ENCODE data around the gene ATG3.

Gene ATG3

DNA sequence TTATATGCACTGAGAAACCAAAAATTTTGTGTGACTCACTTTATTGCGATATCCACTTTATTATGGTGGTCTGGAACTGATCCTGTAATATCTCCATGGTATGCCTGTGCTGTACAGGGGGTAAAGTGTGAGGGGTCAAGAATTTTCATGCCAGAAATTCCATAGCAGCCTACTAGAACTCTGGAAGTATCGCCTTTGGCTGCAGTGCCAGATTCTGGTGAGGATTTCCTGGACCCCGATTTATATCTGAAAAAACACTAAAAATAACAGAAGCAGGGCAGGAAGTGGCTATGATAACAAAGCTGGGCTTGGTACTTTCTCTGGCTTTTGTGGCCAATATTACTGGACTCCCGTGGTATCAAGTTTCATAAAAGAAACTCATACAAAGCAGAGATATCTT lies 42.8 kb upstream of the ATG3 start:
- no peak overlapping the region for H3K4me3 ChIP-seq
- H3K36me3 ChIP-seq: peaks cover 0 to 5% (median 0%) of the 10 kb centered on the region in 3 donors
- no peaks in the 10 kb centered on the region for H3K27me3 ChIP-seq
- intact Hi-C loops (cut with DNase I; ENCODE audit: low total_unique reads): no loop called here
- no peak for DNase-seq
- no peak overlapping the region for H3K27ac ChIP-seq
- TF ChIP-seq, protein P1, sequence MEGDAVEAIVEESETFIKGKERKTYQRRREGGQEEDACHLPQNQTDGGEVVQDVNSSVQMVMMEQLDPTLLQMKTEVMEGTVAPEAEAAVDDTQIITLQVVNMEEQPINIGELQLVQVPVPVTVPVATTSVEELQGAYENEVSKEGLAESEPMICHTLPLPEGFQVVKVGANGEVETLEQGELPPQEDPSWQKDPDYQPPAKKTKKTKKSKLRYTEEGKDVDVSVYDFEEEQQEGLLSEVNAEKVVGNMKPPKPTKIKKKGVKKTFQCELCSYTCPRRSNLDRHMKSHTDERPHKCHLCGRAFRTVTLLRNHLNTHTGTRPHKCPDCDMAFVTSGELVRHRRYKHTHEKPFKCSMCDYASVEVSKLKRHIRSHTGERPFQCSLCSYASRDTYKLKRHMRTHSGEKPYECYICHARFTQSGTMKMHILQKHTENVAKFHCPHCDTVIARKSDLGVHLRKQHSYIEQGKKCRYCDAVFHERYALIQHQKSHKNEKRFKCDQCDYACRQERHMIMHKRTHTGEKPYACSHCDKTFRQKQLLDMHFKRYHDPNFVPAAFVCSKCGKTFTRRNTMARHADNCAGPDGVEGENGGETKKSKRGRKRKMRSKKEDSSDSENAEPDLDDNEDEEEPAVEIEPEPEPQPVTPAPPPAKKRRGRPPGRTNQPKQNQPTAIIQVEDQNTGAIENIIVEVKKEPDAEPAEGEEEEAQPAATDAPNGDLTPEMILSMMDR (IDR thresholded peaks at IDR 0.05): no peak
- peaks cover 0 to 8% (median 0%) of the 10 kb centered on the region in 4 donors for H3K4me1 ChIP-seq
- H3K9me3 ChIP-seq: no peaks in the 10 kb centered on the region

DNA sequence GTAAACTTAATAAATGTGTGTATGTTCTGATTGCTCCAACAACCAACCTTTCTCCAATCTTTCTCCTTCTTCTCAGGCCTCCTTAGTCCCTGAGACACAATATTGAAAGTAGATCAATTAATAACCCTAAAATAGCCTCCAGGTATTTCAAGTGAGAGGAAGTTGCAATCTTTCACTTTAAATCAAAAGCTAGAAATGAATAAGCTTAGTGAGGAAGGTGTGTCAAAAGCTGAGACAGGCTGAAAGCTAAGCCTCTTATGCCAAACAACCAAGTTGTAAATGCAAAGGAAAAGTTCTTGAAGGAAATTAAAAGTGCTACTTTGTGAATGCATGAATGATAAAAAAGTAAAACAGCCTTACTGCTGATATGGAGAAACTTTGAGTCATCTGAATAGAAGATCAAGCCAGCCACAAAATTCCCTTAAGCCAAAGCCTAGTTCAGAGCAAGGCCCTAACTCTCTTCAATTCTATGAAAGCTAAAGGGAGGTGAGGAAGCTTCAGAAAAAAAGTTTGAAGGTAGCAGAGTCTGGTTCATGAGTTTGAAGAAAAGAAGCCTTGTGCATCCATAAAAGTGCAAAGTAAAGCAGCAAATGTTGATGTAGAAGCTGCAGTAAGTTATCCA lies 40.6 kb upstream of the ATG3 start:
- intact Hi-C loops (cut with DNase I; ENCODE audit: low total_unique reads): no loop called here
- DNase-seq: no peak
- Histone ChIP-seq H3K36me3 (peaks cover 0 to 13% (median 5%) of the 10 kb centered on the region in 3 donors), H3K27ac (no peak overlapping the region), H3K27me3 (no peaks in the 10 kb centered on the region), H3K9me3 (no peaks in the 10 kb centered on the region), H3K4me3 (no peak overlapping the region), H3K4me1 (peaks cover 0 to 8% (median 0%) of the 10 kb centered on the region in 4 donors)
- TF ChIP-seq, protein P1 (IDR thresholded peaks at IDR 0.05): no peak

DNA sequence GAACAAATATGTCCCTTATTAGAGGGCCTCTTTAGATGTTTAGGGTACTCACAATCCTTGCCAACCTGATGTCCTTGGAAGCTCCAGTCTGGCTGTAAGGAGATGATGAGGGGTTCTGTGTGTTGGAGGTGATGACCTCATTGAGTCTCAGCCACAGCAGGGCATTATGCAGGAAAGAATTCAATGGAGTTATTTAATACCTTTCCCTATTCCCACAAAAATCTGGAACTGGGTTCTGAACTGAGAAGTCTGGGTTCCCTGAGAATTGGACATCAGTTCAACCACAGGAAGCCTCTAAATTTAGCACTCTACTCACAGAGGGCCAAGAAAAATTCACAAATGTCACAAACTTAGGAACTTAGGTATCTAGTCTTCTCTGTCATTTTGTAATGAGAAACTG lies 37.0 kb upstream of the ATG3 start:
- Histone ChIP-seq H3K9me3 (no peaks in the 10 kb centered on the region), H3K27ac (no peak overlapping the region), H3K4me1 (no peaks in the 10 kb centered on the region), H3K4me3 (no peak overlapping the region), H3K36me3 (peaks cover 12 to 24% (median 13%) of the 10 kb centered on the region in 3 donors), H3K27me3 (no peaks in the 10 kb centered on the region)
- TF ChIP-seq, protein P1 (IDR thresholded peaks at IDR 0.05): no peak
- no peak for DNase-seq
- intact Hi-C loops (cut with DNase I; ENCODE audit: low total_unique reads): no loop called here

DNA sequence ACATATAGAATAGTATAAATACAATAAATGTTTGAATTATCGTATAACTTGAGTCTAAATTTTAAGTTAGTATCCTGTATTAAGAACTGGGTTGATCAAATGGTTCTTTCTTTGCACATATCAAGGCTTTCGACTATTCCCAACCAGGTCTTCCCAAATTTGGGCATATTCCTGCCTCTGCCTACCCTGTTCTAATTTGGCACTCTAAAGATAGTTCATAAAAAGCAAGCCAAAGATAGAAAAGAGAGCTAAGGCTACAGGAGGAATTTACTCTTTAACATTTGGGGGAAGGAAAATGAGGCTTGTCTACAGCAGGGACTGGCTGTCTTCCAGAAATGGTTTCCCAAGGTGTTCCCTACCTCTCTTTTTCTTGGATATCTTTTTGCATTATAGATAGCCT lies 36.2 kb upstream of the ATG3 start:
- TF ChIP-seq, protein P1 (IDR thresholded peaks at IDR 0.05): no peak
- Histone ChIP-seq H3K36me3 (peaks cover 20 to 30% (median 20%) of the 10 kb centered on the region in 3 donors), H3K4me1 (no peaks in the 10 kb centered on the region), H3K4me3 (no peak overlapping the region), H3K27me3 (no peaks in the 10 kb centered on the region), H3K9me3 (no peaks in the 10 kb centered on the region), H3K27ac (no peak overlapping the region)
- DNase-seq: no peak
- intact Hi-C loops (cut with DNase I; ENCODE audit: low total_unique reads): no loop called here

DNA sequence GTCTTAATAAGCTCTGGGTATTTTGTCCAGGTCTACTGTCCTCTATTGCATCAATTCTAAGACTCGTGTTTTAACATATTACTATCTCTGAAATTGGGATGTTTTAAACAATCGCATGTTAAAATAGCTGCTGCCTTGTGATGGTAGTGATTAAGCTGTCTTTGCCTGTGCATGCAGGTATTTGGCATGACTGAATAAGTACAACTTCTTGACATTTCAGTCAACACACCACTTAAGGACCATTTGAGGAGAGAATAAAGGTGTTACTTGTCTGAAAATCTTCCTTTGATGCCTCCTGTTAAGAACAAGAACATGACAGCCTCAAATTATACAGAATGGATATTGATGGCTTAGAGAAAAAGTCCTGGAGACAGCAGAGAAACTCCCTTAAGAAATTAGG lies 33.1 kb upstream of the ATG3 start:
- no peak for DNase-seq
- Histone ChIP-seq H3K36me3 (peaks cover 25 to 35% (median 27%) of the 10 kb centered on the region in 3 donors), H3K27ac (no peak overlapping the region), H3K9me3 (no peaks in the 10 kb centered on the region), H3K4me1 (no peaks in the 10 kb centered on the region), H3K27me3 (no peaks in the 10 kb centered on the region), H3K4me3 (no peak overlapping the region)
- TF ChIP-seq, protein P1 (IDR thresholded peaks at IDR 0.05): no peak
- intact Hi-C loops (cut with DNase I; ENCODE audit: low total_unique reads): no loop called here

DNA sequence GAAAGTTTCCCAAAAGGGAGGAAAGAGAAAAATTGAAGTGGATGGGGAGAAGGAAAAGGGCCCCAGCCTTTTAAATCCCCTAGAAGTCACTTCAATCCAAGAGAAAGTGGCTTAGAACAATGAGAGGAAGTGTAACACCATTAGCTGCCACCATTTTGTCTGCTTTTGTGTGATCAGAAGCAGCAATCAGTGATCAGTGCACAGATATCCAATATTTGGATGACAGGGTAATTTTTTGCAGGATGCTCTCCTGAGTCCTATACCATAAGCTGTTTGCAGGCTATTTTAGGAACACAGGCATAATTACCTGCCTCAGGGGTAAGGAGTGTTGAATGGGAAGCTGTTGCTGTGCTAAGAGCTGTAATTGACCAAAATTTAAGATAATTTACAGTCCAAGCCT lies 31.5 kb upstream of the ATG3 start:
- H3K4me1 ChIP-seq: no peaks in the 10 kb centered on the region
- H3K27me3 ChIP-seq: no peaks in the 10 kb centered on the region
- no peak overlapping the region for H3K4me3 ChIP-seq
- H3K9me3 ChIP-seq: no peaks in the 10 kb centered on the region
- H3K27ac ChIP-seq: no peak overlapping the region
- intact Hi-C loops (cut with DNase I; ENCODE audit: low total_unique reads): no loop called here
- peaks cover 25 to 34% (median 27%) of the 10 kb centered on the region in 3 donors for H3K36me3 ChIP-seq
- TF ChIP-seq, protein P1 (IDR thresholded peaks at IDR 0.05): no peak
- DNase-seq: no peak
